ENCODE measurements around the gene IPPK.

GRCh38 chr9:92592537-92592936, 77.4 kb downstream of the IPPK start:
- TF ChIP-seq POLR2A (IDR thresholded peaks at IDR 0.05): no peak
- no peak for TF ChIP-seq CTCF (IDR thresholded peaks at IDR 0.05 in 8 of 11, conservative IDR thresholded peaks at IDR 0.05 in 3 of 11)
